ENCODE measurements around the gene SLC40A1.
A peak's percentile ranks its signal among the peaks of the same experiment; 100 is the strongest.
"Not testable (repeated sequence)": the region's sequence is repeated elsewhere in the genome, so short reads cannot be mapped to it uniquely, and the experiment has no call there.

SLC40A1 gene

GRCh38 chr2:189601652-189602051 is 21.1 kb upstream of the SLC40A1 start:
- not testable (repeated sequence) for DNase-seq (ENCODE audit: low read depth in 3 of 3, low spot score in 1 of 3)

GRCh38 chr2:189601043-189601442 is 20.5 kb upstream of the SLC40A1 start:
- DNase-seq (ENCODE audit: low read depth in 3 of 3, low spot score in 1 of 3), result no peak

- no peak for DNase-seq (ENCODE audit: low read depth in 3 of 3, low spot score in 1 of 3)
Observed at GRCh38 chr2:189599245-189599644, 18.7 kb upstream of the SLC40A1 start.

GRCh38 chr2:189595417-189595816 is 14.8 kb upstream of the SLC40A1 start:
- no peak for DNase-seq (ENCODE audit: low read depth in 3 of 3, low spot score in 1 of 3)

DNA sequence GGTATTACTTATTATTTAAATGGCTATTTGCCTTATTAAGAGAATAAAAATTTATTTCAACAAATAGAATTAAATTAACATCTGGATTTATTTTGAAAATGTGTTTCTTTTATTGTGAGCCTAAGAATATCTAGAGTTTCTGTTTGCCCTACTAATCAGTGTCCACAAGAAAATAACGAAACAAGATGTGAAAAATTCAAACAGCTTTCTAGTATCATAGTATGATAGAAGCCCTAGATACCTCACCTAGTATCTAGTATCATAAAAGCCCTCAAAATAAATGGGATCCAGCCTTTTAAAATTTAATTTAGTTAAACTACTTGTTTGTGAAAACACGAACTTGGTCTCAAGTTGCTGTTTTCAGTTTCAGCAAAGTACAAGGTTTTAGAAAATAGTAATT is 13.7 kb upstream of the SLC40A1 start:
- no peak for DNase-seq (ENCODE audit: low read depth in 3 of 3, low spot score in 1 of 3)

DNA sequence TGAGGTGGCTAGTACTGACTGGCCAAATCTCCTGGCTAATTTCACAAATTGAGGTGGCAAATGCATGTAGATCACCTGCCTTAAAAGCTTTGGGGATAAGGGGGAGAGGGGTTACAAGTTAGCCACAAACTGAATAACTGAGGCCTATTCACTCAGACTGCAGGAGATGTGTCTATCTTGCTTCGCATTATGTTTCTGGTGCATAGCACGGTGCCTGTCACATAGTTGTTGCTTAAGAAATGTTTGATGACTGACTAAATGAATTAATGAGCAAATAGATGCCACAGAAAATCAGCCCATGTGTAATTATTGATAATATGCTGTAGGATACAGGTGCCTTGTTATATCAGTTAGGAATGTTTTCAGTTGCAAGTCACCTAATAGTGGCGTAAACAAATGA is 12.5 kb upstream of the SLC40A1 start:
- no peak for DNase-seq (ENCODE audit: low read depth in 3 of 3, low spot score in 1 of 3)

GRCh38 chr2:189592353-189592984 is 11.9 kb upstream of the SLC40A1 start:
- no peak for DNase-seq (ENCODE audit: low read depth in 3 of 3, low spot score in 1 of 3)

- DNase-seq (ENCODE audit: low read depth in 3 of 3, low spot score in 1 of 3), result no peak
Observed at GRCh38 chr2:189587780-189588179, 7.2 kb upstream of the SLC40A1 start.

DNA sequence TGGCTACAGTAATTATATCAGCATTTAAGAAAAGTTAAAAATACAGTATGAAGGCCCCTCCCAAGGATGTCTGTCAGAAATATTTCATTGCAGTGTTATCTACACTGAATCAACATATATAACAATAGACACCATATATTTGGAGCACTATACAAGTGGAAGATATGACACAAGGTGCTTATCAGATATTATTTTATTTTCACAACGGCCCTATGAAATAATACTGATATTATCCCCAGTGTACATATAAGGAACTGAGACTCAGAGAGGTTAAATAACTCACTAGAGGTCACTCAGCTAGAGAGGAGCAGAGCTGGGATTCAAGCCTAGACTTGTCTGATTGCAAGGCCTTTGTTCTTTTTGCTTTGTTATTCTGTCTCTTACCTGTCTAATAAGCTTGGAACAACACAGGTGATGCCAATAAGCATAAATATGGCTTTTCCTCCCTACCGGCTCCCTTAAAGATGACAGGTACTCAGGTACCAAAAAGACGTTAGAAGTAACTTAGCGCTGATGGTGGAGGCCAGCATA is 4.7 kb upstream of the SLC40A1 start:
- no peak for DNase-seq (ENCODE audit: low read depth in 3 of 3, low spot score in 1 of 3)

GRCh38 chr2:189584686-189585085 is 4.1 kb upstream of the SLC40A1 start:
- DNase-seq (ENCODE audit: low read depth in 3 of 3, low spot score in 1 of 3), result no peak

DNA sequence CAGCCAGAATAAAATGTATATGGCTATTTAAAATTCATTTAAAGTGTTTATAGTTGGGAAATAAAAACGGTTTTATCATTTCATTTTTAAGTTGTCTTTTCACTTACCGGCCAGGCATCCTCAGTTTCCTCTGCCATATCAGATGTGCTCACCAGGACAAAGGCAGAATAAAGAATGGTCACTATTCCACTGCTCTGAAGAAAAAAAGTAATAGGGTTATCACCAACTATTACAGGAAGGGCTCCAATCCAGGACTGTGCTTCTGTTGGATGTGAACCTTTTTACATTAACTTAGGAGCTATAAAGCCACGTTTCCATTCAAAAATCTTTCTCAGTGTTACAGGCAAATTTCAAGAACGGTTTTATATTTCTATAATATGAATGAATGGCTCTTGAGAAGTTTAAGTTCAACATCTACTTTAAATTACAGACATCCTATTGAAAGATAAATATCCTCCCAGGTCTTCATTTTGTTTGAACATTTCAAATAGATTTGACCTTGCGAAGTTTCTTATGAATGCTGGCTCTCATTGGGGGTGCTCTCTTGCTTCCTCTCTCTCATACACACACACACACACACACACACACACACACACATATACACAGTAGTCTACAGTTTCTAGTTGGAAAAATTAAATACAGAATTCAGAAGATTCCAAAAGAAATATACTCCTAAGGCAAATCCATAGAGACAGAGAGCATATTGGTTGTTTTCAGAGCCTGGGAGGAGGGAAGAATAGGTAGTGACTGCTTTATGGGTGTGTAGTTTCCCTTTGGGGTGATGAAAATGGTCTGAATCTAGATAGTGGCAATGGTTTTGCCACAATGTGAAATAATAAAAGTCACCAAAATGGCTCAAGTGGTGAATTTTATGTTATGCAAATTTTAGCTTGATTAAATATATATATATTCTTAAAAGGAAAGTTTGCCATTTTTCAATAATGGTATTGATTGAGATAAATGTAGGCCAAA is 2.9 kb upstream of the SLC40A1 start:
- DNase-seq (ENCODE audit: low read depth in 3 of 3, low spot score in 1 of 3), result no peak

GRCh38 chr2:189582809-189583192 is 2.2 kb upstream of the SLC40A1 start:
- no peak for DNase-seq (ENCODE audit: low read depth in 3 of 3, low spot score in 1 of 3)

DNA sequence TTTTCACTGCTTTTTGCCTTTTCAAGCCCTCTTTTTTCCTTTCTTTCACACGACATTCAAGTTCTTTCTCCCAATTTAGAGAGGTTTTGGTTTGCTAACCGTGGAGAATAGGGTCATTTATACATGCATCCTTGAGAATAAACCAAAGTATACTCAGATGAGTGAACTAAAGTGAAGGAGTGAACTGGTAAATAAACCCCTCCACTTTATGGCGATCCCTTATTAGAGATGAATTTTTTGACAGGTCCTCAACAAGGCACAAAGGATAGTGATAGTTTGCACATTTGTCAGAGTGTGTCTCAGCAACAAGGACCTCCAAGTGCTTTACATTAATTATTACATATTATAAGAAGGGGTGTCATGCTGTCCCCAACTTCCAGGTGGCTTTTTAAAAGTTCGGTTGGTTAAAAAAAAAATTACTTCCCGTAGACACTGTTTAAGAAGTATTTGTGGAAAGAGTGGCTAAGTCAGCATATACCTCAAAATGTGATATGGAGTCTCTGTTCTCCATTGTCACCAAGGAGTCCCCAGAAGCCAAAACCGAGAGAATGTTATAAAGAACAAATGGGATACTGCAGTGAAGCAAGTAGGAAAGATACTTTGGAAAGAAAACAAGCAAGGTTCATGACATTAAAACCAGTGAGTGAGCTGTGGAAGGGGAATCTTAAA is 1.7 kb upstream of the SLC40A1 start:
- DNase-seq (ENCODE audit: low read depth in 3 of 3, low spot score in 1 of 3), result no peak

- DNase-seq (ENCODE audit: low read depth in 3 of 3, low spot score in 1 of 3), result no peak
Observed at GRCh38 chr2:189581354-189582139, 961 bp upstream of the SLC40A1 start.

DNA sequence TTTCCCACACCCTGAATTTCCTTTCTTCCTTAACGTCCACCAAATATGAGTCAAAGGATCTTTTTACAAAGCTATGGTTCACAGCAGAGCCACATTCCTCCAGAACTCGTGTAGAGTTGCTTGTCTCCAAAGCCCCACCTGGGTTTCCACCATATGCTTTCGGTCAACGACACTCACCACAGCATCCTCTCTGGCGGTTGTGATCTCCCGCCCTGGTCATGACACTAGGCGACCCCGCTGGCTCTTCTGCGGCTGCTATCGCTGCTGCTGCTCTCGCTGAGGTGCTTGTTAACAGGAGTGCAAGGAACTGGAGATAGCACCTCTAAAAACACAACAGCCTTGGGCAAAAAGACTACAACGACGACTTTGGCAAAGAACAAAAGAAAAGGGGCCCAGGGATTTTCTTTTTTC is 340 bp downstream of the SLC40A1 start:
- peak in 1 of 3 donors; percentile 3 for DNase-seq (ENCODE audit: low read depth in 3 of 3, low spot score in 1 of 3)

- DNase-seq (ENCODE audit: low read depth in 3 of 3, low spot score in 1 of 3), result no peak
Observed at GRCh38 chr2:189579585-189580186, 900 bp downstream of the SLC40A1 start.

GRCh38 chr2:189578272-189578950 is 2.2 kb downstream of the SLC40A1 start:
- DNase-seq (ENCODE audit: low read depth in 3 of 3, low spot score in 1 of 3), result no peak

- no peak for DNase-seq (ENCODE audit: low read depth in 3 of 3, low spot score in 1 of 3)
Observed at GRCh38 chr2:189577121-189577520, 3.5 kb downstream of the SLC40A1 start.

GRCh38 chr2:189576396-189576795 is 4.2 kb downstream of the SLC40A1 start:
- no peak for DNase-seq (ENCODE audit: low read depth in 3 of 3, low spot score in 1 of 3)

All from stimulated activated CD4-positive, alpha-beta T cell treated with anti-CD3 and anti-CD28 coated beads, TNF-alpha, amount 100 ng/mL, for 1 hour (primary cell).